ENCODE data around the gene ATP6V0C. TPM values are rescaled to one million over a fixed set of nuclear protein-coding genes. Genes with fewer than 3 reads are reported as not detected.
"Not testable (repeated sequence)": the region's sequence is repeated elsewhere in the genome, so short reads cannot be mapped to it uniquely, and the experiment has no call there.

Gene ATP6V0C
- total RNA-seq, 1 experiment from 2014 or later = 40.5 TPM

GRCh38 chr16:2474877-2475412 lies 38.8 kb upstream of the ATP6V0C start, which contains the start of gene TBC1D24:
Gene TBC1D24, plus strand, starts transcription at chr16:2475127. Its CDS starts 21,022 bp downstream, at chr16:2496149.
- DNase-seq (ENCODE audit: low spot score) = peak; percentile 72

GRCh38 chr16:2475413-2476344 lies 38.1 kb upstream of the ATP6V0C start:
- DNase-seq (ENCODE audit: low spot score) = no peak

DNA sequence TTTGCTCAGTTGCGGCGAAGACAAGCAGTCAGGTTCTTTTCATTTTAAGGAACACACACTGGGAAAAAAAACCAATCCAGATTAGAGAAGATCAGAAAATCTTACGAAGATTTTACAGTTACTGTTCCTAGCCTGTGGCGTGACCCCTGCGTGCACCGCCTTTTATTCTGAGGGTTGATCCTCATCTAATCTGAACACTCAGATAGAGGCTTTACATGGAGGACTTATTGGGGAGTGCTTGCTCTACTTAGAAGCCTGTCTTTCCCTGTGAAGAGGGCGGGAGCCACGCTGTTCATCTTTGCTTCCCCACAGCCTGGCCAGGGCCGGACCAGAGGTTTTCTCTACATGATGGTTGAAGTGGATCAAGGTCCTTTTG lies 37.4 kb upstream of the ATP6V0C start:
- DNase-seq (ENCODE audit: low spot score) = no peak

DNA sequence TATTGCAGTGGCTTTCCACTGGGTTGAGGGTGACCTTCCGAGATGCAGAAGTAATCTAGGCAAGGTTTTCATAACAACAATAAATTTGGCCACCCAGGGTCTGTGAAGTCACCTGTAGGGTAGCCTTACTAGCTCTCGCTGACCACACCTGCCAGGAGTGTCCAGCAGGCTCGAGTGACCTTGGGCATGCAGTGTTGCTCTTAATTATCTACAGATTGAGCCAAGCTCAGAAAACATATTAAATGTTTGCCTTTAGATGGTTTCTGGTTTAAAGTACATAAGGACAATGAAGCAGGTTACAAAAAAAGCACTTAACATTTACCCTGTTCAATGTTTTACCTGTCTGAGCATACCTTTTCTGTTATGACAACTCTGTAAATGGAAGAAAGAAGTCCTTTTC lies 37.0 kb upstream of the ATP6V0C start:
- DNase-seq (ENCODE audit: low spot score) = no peak

- DNase-seq (ENCODE audit: low spot score) = no peak
Measured at GRCh38 chr16:2477327-2477726, 36.4 kb upstream of the ATP6V0C start.

GRCh38 chr16:2478279-2478678 lies 35.5 kb upstream of the ATP6V0C start:
- DNase-seq (ENCODE audit: low spot score) = no peak

DNA sequence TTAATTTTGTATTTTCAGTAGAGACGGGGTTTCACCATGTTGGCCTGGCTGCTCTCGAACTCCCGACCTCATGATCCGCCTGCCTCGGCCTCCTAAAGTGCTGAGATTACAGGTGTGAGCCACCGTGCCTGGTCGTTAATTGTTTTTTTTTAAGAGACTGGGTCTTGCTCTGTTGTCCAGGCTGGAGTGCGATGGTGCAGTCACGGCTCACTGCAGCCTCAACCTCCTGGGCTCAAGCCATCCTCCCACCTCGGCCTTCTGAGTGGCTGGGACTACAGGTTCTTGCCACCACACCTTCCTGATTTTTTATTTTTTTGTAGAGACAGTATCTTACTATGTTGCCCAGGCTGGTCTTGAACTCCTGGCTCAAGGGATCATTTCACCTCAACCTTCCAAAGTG lies 33.8 kb upstream of the ATP6V0C start:
- DNase-seq (ENCODE audit: low spot score) = not testable (repeated sequence)

GRCh38 chr16:2480948-2481347 lies 32.8 kb upstream of the ATP6V0C start:
- DNase-seq (ENCODE audit: low spot score) = no peak

DNA sequence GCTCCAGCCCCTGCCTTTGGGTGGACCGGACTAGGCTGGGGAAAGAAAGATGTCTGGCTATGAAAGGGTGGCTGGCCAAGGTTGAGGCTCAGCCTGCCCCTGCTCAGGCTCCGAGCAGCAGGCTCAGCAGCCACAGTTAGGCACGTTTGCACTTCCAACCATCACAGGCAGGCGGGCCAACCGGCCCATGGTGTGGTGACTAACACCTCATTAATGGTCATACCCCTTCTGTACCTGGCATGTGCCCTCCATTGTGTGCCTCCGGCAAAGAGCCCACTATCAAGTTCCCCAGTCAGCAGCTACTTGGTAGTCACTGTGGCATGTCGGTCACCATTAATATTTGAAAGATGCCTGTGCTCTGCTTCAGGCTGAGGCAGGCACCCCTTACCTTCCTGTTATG lies 32.1 kb upstream of the ATP6V0C start:
- no peak for DNase-seq (ENCODE audit: low spot score)

DNA sequence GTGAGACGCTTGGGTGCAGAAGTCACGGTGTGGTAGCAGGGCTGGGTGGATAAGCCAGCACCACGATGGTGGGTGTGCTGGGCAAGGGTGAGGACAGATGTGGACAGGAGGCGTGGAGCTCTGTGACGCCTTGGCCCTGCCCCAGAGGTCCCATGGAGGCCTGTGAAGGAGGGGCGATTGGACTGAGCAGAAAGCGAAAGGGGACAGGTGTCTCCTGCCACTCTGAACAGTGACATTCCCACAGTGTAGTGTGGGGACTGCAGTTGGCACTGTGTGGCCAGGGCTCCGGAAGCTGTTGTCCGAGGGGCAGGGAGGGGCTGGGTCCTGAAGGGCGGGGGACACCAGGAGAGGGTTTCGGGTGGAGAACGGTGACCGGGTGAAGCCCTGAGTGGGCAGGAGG lies 31.5 kb upstream of the ATP6V0C start:
- DNase-seq (ENCODE audit: low spot score) = no peak

GRCh38 chr16:2482708-2483534 lies 30.8 kb upstream of the ATP6V0C start:
- DNase-seq (ENCODE audit: low spot score) = no peak

DNA sequence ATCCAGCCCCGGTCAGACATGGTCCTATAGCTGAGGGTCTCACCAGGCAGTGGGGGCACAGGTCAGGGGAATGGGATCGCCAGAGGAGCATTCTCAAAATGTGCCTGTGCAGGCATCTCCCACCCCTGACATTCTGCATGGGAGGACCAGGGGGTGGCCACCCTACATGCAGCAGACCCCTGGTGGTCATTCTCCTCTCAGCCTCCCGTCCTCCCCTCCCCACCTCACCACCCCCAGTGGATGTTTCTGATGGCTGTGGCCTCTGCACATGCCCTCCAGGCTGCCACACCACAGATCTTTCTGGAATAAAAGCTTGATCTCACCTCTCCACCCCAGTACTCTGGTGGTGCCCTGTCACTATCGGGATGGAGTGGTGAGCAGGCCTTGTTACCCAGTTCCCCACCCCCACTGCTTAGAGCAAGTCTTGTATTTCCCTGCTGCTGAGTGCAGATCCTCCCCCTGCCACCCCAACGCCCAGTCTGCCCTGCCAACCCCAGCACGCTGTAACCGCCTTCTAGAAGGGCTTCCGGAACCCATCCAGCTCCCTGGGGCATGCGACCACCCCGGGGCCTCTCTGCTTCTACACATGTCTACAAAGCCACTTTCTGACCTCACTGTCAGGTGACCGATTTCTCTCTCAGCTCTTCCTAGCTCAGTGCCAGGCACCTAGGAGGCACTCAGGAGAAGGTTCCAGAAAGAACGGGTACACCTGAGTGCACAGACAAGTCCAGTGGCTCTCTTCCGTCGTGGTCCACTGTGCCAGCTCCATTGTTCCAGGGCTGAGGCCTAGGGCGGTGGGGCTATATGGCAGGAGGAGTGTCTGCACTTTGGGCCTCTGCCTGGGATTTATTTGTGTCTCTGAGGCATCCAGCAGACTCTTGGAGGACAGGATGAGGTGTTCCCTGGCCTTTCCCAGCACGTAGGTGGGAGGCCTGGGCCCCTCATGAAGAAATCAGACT lies 29.5 kb upstream of the ATP6V0C start:
- DNase-seq (ENCODE audit: low spot score) = no peak

DNA sequence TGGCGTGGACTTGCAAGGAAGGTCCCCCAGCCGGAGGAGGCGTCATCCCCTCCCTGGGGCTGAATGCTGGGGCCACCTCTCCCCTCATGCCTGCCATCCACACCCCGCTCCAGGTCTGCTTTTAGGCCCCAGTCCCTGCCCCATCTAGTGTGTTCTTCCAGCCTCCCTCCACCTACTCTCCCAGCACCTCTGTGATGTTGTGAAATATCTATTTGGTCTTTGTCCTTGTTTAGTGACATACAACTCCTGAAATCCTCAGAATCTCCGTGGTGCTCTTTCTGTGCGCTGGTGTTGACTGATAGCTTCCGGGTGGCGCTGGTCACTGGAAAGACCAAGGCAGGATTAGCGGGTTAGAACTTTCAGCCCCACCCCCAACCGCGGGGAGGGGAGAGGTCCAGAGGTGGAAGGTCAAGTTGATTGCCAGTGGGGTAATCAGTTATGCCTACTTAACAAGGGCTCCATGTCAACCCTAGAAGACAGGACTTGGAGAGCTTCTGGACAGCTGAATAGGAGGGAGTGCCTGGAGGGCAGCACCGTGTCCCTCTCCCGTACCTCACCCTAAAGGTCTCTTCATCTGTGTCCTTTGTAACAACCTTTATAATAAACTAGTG lies 28.7 kb upstream of the ATP6V0C start:
- no peak for DNase-seq (ENCODE audit: low spot score)

DNA sequence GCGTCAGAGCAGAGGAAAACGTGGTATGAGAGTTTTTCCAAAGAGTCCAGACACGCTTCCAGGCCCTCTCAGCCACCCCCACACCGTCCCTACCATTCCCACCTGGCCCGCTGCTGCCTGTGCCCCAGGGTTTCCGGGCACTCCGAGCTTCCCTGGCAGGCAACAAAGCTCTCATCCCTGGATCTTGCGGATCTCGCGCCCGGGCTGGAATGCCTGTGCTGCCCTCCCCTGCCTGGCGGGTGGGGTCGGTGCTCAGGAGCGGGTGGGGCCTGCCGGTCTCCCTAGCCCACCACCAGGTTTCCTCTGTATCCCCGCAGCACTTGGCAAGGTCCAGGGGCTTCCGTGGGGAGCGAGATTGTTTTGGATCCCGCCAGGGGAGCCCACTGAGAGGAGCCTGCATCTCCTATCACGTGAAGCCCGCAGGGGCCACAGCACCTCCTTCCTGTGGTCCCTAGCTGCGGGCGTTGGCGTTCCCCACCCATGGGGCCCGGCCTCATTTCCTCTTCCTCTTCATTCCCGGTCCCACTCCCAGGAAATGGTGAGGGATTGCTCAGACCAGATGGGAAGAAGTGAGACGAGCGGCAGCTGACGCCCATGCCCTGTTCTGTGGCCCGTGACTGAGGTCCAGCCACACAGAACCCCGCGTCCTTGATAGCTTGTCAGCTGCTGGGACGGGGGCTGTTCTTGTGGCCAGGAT lies 27.8 kb upstream of the ATP6V0C start:
- DNase-seq (ENCODE audit: low spot score) = no peak

DNA sequence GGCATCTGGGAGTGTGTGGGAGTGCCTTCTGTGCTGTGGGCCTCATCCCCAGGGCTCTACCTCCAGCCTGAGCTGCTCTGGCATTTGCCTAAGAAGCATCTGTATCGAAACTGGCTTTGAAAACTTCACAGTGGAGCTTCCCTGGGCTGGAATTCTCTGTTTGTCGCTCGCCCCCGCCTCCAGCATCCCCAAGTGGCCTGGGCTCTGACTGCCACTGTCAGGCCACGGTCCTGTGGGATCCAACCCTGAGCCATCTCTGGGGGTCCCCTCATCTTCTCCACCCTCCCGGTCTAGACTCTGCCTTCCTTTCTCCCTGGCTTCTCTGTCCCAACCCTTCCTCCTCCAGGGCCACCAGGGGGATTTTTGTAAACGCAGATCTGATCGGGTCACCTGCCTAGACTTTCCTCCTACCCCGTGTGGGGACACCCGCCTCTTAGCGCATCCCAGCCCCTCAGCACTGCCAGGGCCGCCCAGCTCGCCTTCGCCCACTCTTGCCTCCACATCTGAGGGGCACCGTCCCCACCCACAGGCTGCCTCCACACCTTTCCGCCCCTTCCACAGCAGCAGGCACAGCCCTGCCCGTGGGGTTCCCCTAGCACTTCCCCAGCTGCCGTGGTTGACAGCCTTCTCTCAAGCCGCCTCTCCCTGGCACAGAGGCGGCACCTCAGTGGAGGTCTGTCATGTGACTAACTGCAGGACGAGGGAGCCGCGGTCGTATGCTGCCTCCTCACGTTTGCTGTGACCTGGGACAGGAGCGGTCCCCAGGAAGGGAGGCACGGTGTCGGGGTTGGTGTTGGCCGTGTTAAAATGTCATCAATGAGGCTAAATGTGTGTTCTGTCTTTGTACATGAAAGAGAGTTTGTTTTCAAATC lies 26.9 kb upstream of the ATP6V0C start:
- no peak for DNase-seq (ENCODE audit: low spot score)

DNA sequence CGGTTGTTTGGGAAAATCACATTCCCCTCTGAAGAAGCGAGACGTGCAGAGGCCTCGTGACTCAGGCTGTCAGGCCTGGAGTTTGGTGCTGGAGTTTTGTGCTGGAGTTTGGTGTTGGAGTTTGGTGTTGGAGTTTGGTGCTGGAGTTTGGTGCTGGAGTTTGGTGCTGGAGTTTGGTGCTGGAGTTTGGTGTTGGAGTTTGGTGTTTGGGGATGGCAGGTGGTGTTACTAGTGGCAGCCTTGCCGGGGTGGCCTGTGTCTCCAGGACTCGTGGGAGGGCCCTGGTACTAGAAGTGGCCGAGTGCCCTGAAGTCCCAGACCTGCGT lies 26.3 kb upstream of the ATP6V0C start:
- no peak for DNase-seq (ENCODE audit: low spot score)

GRCh38 chr16:2487903-2488531 lies 25.7 kb upstream of the ATP6V0C start:
- DNase-seq (ENCODE audit: low spot score) = no peak

GRCh38 chr16:2489581-2489980 lies 24.2 kb upstream of the ATP6V0C start:
- no peak for DNase-seq (ENCODE audit: low spot score)

Data from H4 (cell line).